CD14-positive monocyte (primary cell): ENCODE measurements around the gene MUC12. TPM values are rescaled to one million over a fixed set of nuclear protein-coding genes. Genes with fewer than 3 reads are reported as not detected.

Source experiments
- DNase-seq, 3 donors: peaks; one replicate each; pipeline ENCODE4 v3.0.0-alpha.2; 2011 to 2022
- H2AFZ ChIP-seq: 2 replicates; pipeline ENCODE4 v1.6.0; 2012; ENCODE audit warnings: mild to moderate bottlenecking, low read depth, low read length, inconsistent platforms; ENCODE audit not compliant: insufficient read depth, poor library complexity, severe bottlenecking
- H3K27ac ChIP-seq, 2 donors: 1 replicate in 1 of 2; 2 replicates in 1 of 2; pipeline ENCODE4 v1.5.1; 2012 to 2013; ENCODE audit warnings: low read length in 2 of 2, control low read depth in 1 of 2, inconsistent platforms in 1 of 2, low read depth in 1 of 2, mild to moderate bottlenecking in 1 of 2
- H3K27me3 ChIP-seq, 2 donors: one replicate each; pipeline versions ENCODE4 v1.6.0 to v1.6.1; 2011 to 2013; ENCODE audit warnings: low read length in 2 of 2; ENCODE audit not compliant: control insufficient read depth in 2 of 2, insufficient read depth in 2 of 2
- H3K36me3 ChIP-seq, 2 donors: replicated peaks in 1 of 2; 1 replicate in 1 of 2; 2 replicates in 1 of 2; pipeline versions ENCODE4 v1.5.1 to v1.6.1; 2012 to 2013; ENCODE audit warnings: low read length in 2 of 2, control low read depth in 1 of 2, inconsistent platforms in 1 of 2, mild to moderate bottlenecking in 1 of 2; ENCODE audit not compliant: insufficient read depth in 2 of 2, control insufficient read depth in 1 of 2
- H3K4me1 ChIP-seq, 2 donors: 1 replicate in 1 of 2; 2 replicates in 1 of 2; pipeline versions ENCODE4 v1.5.1 to v1.6.1; 2012 to 2013; ENCODE audit warnings: low read length in 2 of 2, control low read depth in 1 of 2, inconsistent platforms in 1 of 2, mild to moderate bottlenecking in 1 of 2, moderate library complexity in 1 of 2; ENCODE audit not compliant: insufficient read depth in 2 of 2, control insufficient read depth in 1 of 2
- H3K4me2 ChIP-seq: replicated peaks from 2 replicates; pipeline ENCODE3; 2012; ENCODE audit warnings: low read length, moderate library complexity, mild to moderate bottlenecking; ENCODE audit not compliant: poor library complexity, severe bottlenecking; ENCODE audit errors: extremely low read depth
- H3K4me3 ChIP-seq, 3 experiments: fragments of 200-600 bp in 1 of 3; sonication (generic) in 1 of 3; replicated peaks in 1 of 3; 1 replicate in 2 of 3; 2 replicates in 1 of 3; pipeline ENCODE4 v1.5.1; 2011 to 2013; ENCODE audit warnings: low read length in 3 of 3, mild to moderate bottlenecking in 3 of 3, control low read depth in 2 of 3, low read depth in 2 of 3, inconsistent platforms in 1 of 3, moderate library complexity in 1 of 3
- H3K79me2 ChIP-seq: 2 replicates; pipeline ENCODE4 v1.6.0; 2012; ENCODE audit warnings: mild to moderate bottlenecking, control low read depth, inconsistent platforms, low read length, moderate library complexity; ENCODE audit not compliant: insufficient read depth
- H3K9ac ChIP-seq: 2 replicates; pipeline ENCODE4 v1.6.0; 2017; ENCODE audit warnings: low read length, mild to moderate bottlenecking; ENCODE audit not compliant: insufficient read depth, poor library complexity, severe bottlenecking
- H3K9me3 ChIP-seq, 2 donors: replicated peaks in 1 of 2; 1 replicate in 1 of 2; 2 replicates in 1 of 2; pipeline versions ENCODE4 v1.5.1 to v1.6.1; 2012 to 2013; ENCODE audit warnings: low read length in 2 of 2, control low read depth in 1 of 2; ENCODE audit not compliant: control insufficient read depth in 1 of 2, insufficient read depth in 1 of 2
- H4K20me1 ChIP-seq: 2 replicates; pipeline ENCODE4 v1.6.0; 2012; ENCODE audit warnings: mild to moderate bottlenecking, low read length, control low read depth, moderate library complexity; ENCODE audit not compliant: insufficient read depth
- H3K27ac Mint-ChIP-seq, 7 donors: one replicate each; pipeline ENCODE4 v1.8.0; 2020; ENCODE audit warnings: mild to moderate bottlenecking in 7 of 7, mixed read lengths in 7 of 7, moderate library complexity in 6 of 7, inconsistent platforms in 2 of 7
- H3K27me3 Mint-ChIP-seq, 3 donors: one replicate each; pipeline ENCODE4 v1.8.0; 2021 to 2022; ENCODE audit warnings: low read depth in 3 of 3, mild to moderate bottlenecking in 3 of 3, mixed read lengths in 3 of 3, moderate library complexity in 3 of 3, inconsistent platforms in 1 of 3
- H3K36me3 Mint-ChIP-seq, 2 donors: one replicate each; pipeline ENCODE4 v1.8.0; 2020; ENCODE audit warnings: mixed read lengths in 2 of 2, inconsistent platforms in 1 of 2, mild to moderate bottlenecking in 1 of 2
- H3K4me1 Mint-ChIP-seq: one replicate; pipeline ENCODE4 v1.8.0; 2020; ENCODE audit warnings: mild to moderate bottlenecking, mixed read lengths
- H3K4me3 Mint-ChIP-seq, 2 donors: one replicate each; pipeline ENCODE4 v1.8.0; 2020; ENCODE audit warnings: mild to moderate bottlenecking in 2 of 2, mixed read lengths in 2 of 2, moderate library complexity in 1 of 2
- H3K9me3 Mint-ChIP-seq, 7 donors: one replicate each; pipeline ENCODE4 v1.8.0; 2020 to 2022; ENCODE audit warnings: mixed read lengths in 7 of 7, mild to moderate bottlenecking in 6 of 7, moderate library complexity in 6 of 7, inconsistent platforms in 2 of 7
- CTCF ChIP-seq: fragments of 200-600 bp; IDR thresholded peaks from one replicate; pipeline ENCODE4 v1.8.0; 2022; ENCODE audit warnings: antibody characterized with exemption, mild to moderate bottlenecking
- WGBS: methylation state at CpG from one replicate; pipeline ENCODE4 v1.1.5; 2013; ENCODE audit warnings: missing lambda C conversion rate; ENCODE audit not compliant: insufficient coverage; 5-methylcytosine and 5-hydroxymethylcytosine counted together
- intact Hi-C, 2 donors: fragments of 100-400 bp; cut with micrococcal nuclease; formaldehyde crosslinking; loops; one replicate each; pipeline versions ENCODE4 v1.15.0 to v1.15.1; 2023
- polyA plus RNA-seq, 3 donors: library from polyadenylated mRNA; depleted of rRNA in 1 of 3; unstranded in 2 of 3; stranded (reverse) in 1 of 3; fragments of 300-500 nt in 2 of 3; fragments of >200 nt in 1 of 3; fragmentation: Illumina TruSeq in 2 of 3; gene quantifications; 1 replicate in 2 of 3; 2 replicates in 1 of 3; pipeline ENCODE4 v1.2.3, GENCODE V29; 2012 to 2021

Gene MUC12
- polyA plus RNA-seq, 3 donors: 0.44 TPM; not detected in 2

- H3K27me3 ChIP-seq: peaks cover 0 to 7% of the 10 kb centered on the region in 2 donors
Measured at GRCh38 chr7:101066141-101066832, 96.9 kb downstream of the MUC12 start.

GRCh38 chr7:101066833-101067177, 97.4 kb downstream of the MUC12 start:
- Mint-ChIP-seq H3K36me3 (no peaks in the 10 kb centered on the region), H3K9me3 (peaks cover 0 to 2% (median 0%) of the 10 kb centered on the region in 7 donors), H3K27ac (no peak overlapping the region), H3K4me3 (peak overlapping the region in 1 of 2 donors; percentile 3), H3K4me1 (no peaks in the 10 kb centered on the region), H3K27me3 (peaks cover 30 to 32% (median 30%) of the 10 kb centered on the region in 3 donors)
- intact Hi-C loops: no loop called here
- Histone ChIP-seq H4K20me1 (no peaks in the 10 kb centered on the region), H2AFZ (no peak overlapping the region), H3K27me3 (peaks cover 0 to 7% of the 10 kb centered on the region in 2 donors), H3K27ac (no peak overlapping the region), H3K4me2 (no peak overlapping the region), H3K36me3 (no peaks in the 10 kb centered on the region), H3K4me1 (no peaks in the 10 kb centered on the region), H3K9ac (no peak overlapping the region), H3K9me3 (no peaks in the 10 kb centered on the region), H3K79me2 (no peaks in the 10 kb centered on the region), H3K4me3 (no peak overlapping the region)
- DNase-seq: no peak
- WGBS: 84% methylated on average over 7 of the region's 7 CpGs
- TF ChIP-seq CTCF: no peak

More at GRCh38 chr7:101066141-101066832, 96.9 kb downstream of the MUC12 start:
- DNase-seq: no peak
- H3K9me3 ChIP-seq: no peaks in the 10 kb centered on the region
- H4K20me1 ChIP-seq: no peaks in the 10 kb centered on the region
- Mint-ChIP-seq H3K9me3 (peaks cover 0 to 2% (median 0%) of the 10 kb centered on the region in 7 donors), H3K4me3 (peak overlapping the region in 1 of 2 donors; percentile 7), H3K4me1 (no peaks in the 10 kb centered on the region), H3K27ac (no peak overlapping the region), H3K27me3 (peaks cover 34% of the 10 kb centered on the region in 3 donors), H3K36me3 (no peaks in the 10 kb centered on the region)
- no peak overlapping the region for H3K4me2 ChIP-seq
- H2AFZ ChIP-seq: no peak overlapping the region
- no peak overlapping the region for H3K9ac ChIP-seq
- H3K27ac ChIP-seq: no peak overlapping the region
- TF ChIP-seq CTCF: no peak
- H3K4me1 ChIP-seq: no peaks in the 10 kb centered on the region
- intact Hi-C loops: no loop called here
- no peaks in the 10 kb centered on the region for H3K36me3 ChIP-seq
- H3K4me3 ChIP-seq: no peak overlapping the region
- WGBS: 70% methylated on average over 11 of the region's 15 CpGs
- no peaks in the 10 kb centered on the region for H3K79me2 ChIP-seq
